ENCODE results near the gene SGMS1. TPM values are rescaled to one million over a fixed set of nuclear protein-coding genes. Genes with fewer than 3 reads are reported as not detected.
A peak's percentile ranks its signal among the peaks of the same experiment; 100 is the strongest.
"Not testable (repeated sequence)": the region's sequence is repeated elsewhere in the genome, so short reads cannot be mapped to it uniquely, and the experiment has no call there.

Gene SGMS1
- total RNA-seq, 1 donor = 61.2 TPM

DNA sequence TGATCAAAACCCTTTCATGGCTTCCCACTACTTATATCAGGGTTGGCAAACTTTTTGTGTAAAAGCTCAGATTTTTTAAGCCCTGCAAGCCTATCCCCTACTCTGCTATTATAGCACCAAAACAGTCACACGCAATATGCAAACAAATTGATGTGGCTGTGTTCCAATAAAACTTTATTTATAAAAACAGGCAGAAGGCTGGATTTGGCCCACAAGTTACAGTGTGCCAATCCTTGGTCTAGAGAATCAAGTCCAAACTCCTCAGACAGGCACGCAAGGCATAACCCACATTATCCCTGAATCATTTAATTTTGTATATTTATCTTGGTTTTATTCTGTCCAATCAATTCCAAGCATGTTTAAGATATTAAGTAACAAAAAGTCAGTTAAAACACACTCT is 71.9 kb downstream of the SGMS1 start:
- DNase-seq (ENCODE audit: low read depth) = no peak
- TF ChIP-seq, protein P1, sequence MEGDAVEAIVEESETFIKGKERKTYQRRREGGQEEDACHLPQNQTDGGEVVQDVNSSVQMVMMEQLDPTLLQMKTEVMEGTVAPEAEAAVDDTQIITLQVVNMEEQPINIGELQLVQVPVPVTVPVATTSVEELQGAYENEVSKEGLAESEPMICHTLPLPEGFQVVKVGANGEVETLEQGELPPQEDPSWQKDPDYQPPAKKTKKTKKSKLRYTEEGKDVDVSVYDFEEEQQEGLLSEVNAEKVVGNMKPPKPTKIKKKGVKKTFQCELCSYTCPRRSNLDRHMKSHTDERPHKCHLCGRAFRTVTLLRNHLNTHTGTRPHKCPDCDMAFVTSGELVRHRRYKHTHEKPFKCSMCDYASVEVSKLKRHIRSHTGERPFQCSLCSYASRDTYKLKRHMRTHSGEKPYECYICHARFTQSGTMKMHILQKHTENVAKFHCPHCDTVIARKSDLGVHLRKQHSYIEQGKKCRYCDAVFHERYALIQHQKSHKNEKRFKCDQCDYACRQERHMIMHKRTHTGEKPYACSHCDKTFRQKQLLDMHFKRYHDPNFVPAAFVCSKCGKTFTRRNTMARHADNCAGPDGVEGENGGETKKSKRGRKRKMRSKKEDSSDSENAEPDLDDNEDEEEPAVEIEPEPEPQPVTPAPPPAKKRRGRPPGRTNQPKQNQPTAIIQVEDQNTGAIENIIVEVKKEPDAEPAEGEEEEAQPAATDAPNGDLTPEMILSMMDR (IDR thresholded peaks at IDR 0.05; ENCODE audit: insufficient read depth, low read length) = no peak
- no peak overlapping the region for H3K4me3 ChIP-seq (ENCODE audit: low read depth, low read length)

GRCh38 chr10:50550291-50550839 is 73.4 kb downstream of the SGMS1 start:
- TF ChIP-seq, protein P1 (IDR thresholded peaks at IDR 0.05; ENCODE audit: insufficient read depth, low read length) = no peak
- no peak overlapping the region for H3K4me3 ChIP-seq (ENCODE audit: low read depth, low read length)
- DNase-seq (ENCODE audit: low read depth) = peak; percentile 78

DNA sequence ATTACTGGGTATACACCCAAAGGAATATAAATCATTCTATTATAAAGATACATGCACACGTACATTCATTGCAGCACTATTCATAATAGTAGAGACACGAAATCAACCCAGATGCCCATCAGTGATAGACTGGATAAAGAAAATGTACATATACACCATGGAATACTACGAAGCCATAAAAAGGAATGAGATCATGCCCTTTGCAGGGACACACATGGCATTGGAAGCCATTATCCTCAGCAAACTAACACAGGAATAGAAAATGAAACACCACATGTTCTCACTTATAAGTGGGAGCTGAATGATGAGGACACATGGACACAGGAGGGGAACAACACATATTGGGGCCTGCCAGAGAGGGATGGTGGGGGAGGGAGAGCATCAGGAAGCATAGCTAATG is 74.6 kb downstream of the SGMS1 start:
- DNase-seq (ENCODE audit: low read depth); H3K4me3 ChIP-seq (ENCODE audit: low read depth, low read length): not testable (repeated sequence)

DNA sequence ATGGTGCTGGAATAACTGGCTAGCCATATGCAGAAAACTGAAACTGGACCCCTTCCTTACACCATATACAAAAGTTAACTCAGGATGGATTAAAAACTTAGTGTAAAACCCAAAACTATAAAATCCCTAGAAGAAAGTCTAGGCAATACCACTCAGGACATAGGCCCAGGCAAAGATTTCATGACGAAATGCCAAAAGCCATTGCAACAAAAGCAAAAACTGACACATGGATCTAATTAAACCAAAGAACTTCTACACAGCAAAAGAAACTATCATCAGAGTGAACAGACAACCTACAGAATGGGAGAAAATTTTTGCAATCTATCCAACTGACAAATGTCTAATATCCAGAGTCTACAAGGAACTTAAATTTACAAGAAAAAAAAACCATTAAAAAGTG is 75.3 kb downstream of the SGMS1 start:
- not testable (repeated sequence) for H3K4me3 ChIP-seq (ENCODE audit: low read depth, low read length)
- DNase-seq (ENCODE audit: low read depth) = peak; percentile 57

GRCh38 chr10:50546287-50546686 is 77.5 kb downstream of the SGMS1 start:
- H3K4me3 ChIP-seq (ENCODE audit: low read depth, low read length); DNase-seq (ENCODE audit: low read depth): not testable (repeated sequence)

DNA sequence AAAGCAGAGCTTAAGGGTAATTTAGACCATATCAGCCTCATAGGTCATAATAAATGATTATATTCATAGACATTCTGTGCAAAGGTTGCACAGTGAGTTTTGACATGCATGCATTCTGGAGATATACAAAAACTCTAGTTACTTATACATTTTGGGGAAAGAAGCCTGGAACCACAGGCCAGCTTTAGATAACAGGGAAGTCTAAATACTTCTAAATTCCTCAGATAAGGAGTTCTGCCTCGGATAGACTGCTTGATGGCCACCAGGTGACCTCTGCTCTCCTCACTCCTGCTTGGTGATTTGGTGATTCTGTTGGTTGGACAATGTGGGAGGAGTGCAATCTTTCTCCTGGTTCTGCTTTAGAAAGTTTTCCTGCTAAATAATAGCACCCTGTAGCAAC is 77.9 kb downstream of the SGMS1 start:
- H3K4me3 ChIP-seq (ENCODE audit: low read depth, low read length) = no peak overlapping the region
- DNase-seq (ENCODE audit: low read depth) = peak; percentile 48
- TF ChIP-seq, protein P1 (IDR thresholded peaks at IDR 0.05; ENCODE audit: insufficient read depth, low read length) = no peak

DNA sequence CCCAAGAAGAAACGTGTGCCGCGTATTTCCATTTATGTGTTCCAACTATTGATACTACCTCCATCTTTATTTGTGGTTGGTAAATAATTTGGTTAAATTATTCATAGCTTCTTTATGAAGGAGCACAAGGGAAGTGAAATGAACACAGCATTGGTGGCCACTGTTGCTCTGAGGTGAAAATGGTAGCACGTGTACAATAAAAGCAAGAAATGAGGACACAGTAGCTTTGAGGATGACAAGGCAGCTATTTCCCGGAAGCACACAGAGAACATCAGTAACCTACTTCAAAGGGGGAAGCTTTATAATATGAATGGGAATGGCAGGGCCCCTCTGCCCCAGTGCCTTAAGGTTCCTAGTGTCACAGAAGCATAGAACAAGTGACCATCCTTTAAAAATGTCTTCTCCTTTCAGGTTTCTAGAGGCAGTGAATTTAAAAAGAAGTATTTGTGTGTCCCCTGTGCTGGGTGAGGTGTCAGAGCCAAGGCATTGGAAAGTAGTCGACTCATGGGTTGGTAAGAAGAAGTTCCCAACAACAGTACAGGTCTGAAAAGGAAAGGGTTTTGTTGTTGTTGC is 78.8 kb downstream of the SGMS1 start:
- DNase-seq (ENCODE audit: low read depth) = no peak
- TF ChIP-seq, protein P1 (IDR thresholded peaks at IDR 0.05; ENCODE audit: insufficient read depth, low read length) = no peak
- H3K4me3 ChIP-seq (ENCODE audit: low read depth, low read length) = no peak overlapping the region

- no peak overlapping the region for H3K4me3 ChIP-seq (ENCODE audit: low read depth, low read length)
- TF ChIP-seq, protein P1 (IDR thresholded peaks at IDR 0.05; ENCODE audit: insufficient read depth, low read length) = no peak
- DNase-seq (ENCODE audit: low read depth) = no peak
These were observed 79.5 kb downstream of the SGMS1 start for GRCh38 chr10:50544095-50544856.

All from fibroblast of the aortic adventitia (primary cell).